OCI-LY1 (cell line): ENCODE data around the gene NCDN.
A peak's percentile ranks its signal among the peaks of the same experiment; 100 is the strongest.

Experiments
- H2AFZ ChIP-seq: fragments of 200-600 bp; sonication (generic), shearing (Covaris generic); 2 replicates; pipeline ENCODE4 v1.6.0; 2014; ENCODE audit warnings: antibody characterized with exemption, mild to moderate bottlenecking, low read length
- H3F3A ChIP-seq: fragments of 200-600 bp; sonication (generic), shearing (Covaris generic); 2 replicates; pipeline ENCODE4 v1.6.0; 2014; ENCODE audit warnings: mild to moderate bottlenecking, antibody characterized with exemption, low read length, moderate library complexity; ENCODE audit not compliant: insufficient read depth
- H3K27ac ChIP-seq: fragments of 200-600 bp; sonication (generic); 2 replicates; pipeline ENCODE4 v1.5.1; 2014; ENCODE audit warnings: low read length, mixed run types, mild to moderate bottlenecking, low read depth; ENCODE audit not compliant: poor library complexity, severe bottlenecking
- H3K27me3 ChIP-seq: fragments of 200-600 bp; sonication (generic); 2 replicates; pipeline ENCODE4 v1.6.0; 2014; ENCODE audit warnings: antibody characterized with exemption, mild to moderate bottlenecking, low read length, moderate library complexity; ENCODE audit not compliant: insufficient read depth
- H3K36me3 ChIP-seq: fragments of 200-600 bp; sonication (generic); 2 replicates; pipeline ENCODE4 v1.6.1; 2014; ENCODE audit warnings: mild to moderate bottlenecking, antibody characterized with exemption, low read length, moderate library complexity, mixed read lengths; ENCODE audit not compliant: insufficient read depth
- H3K4me1 ChIP-seq: fragments of 200-600 bp; sonication (generic); 2 replicates; pipeline ENCODE4 v1.5.1; 2014; ENCODE audit warnings: mild to moderate bottlenecking, low read length, moderate library complexity; ENCODE audit not compliant: insufficient read depth, severe bottlenecking
- H3K4me2 ChIP-seq: fragments of 200-600 bp; sonication (generic), shearing (Covaris generic); 2 replicates; pipeline ENCODE4 v1.6.1; 2014; ENCODE audit warnings: low read length
- H3K4me3 ChIP-seq: fragments of 200-600 bp; sonication (generic); 2 replicates; pipeline ENCODE4 v1.5.1; 2014; ENCODE audit warnings: low read length, low read depth, mild to moderate bottlenecking, mixed read lengths; ENCODE audit not compliant: poor library complexity, severe bottlenecking
- H3K79me2 ChIP-seq: fragments of 200-600 bp; shearing (Covaris generic); 2 replicates; pipeline ENCODE4 v1.6.1; 2016; ENCODE audit warnings: mixed run types, low read length, mixed read lengths; ENCODE audit not compliant: insufficient read depth
- H3K9ac ChIP-seq: fragments of 200-600 bp; sonication (generic), shearing (Covaris generic); 2 replicates; pipeline ENCODE4 v1.6.1; 2014; ENCODE audit warnings: mild to moderate bottlenecking, low read length, mixed read lengths
- H3K9me2 ChIP-seq: fragments of 200-600 bp; sonication (generic), shearing (Covaris generic); 2 replicates; pipeline ENCODE4 v1.6.1; 2014; ENCODE audit warnings: low read depth, mild to moderate bottlenecking, low read length, mixed read lengths
- H3K9me3 ChIP-seq: fragments of 200-600 bp; shearing (Covaris generic); 2 replicates; pipeline ENCODE4 v1.6.1; 2014; ENCODE audit warnings: low read length, mixed read lengths
- H4K20me1 ChIP-seq: fragments of 200-600 bp; sonication (generic), shearing (Covaris generic); 2 replicates; pipeline ENCODE4 v1.6.0; 2016; ENCODE audit warnings: mild to moderate bottlenecking, low read length; ENCODE audit not compliant: insufficient read depth
- CTCF ChIP-seq: fragments of 200-600 bp; sonication (generic), shearing (Covaris generic); IDR thresholded peaks from 2 replicates; pipeline ENCODE4 v1.5.1; 2017; ENCODE audit warnings: mild to moderate bottlenecking, antibody characterized with exemption, low read length, moderate library complexity, mixed read lengths
- EZH2 ChIP-seq: fragments of 200-600 bp; sonication (generic), shearing (Covaris generic); IDR thresholded peaks from 2 replicates; pipeline ENCODE4 v1.8.0; 2017; ENCODE audit warnings: borderline replicate concordance, mixed run types, mild to moderate bottlenecking, antibody characterized with exemption, low read length, moderate library complexity, mixed read lengths

NCDN gene

GRCh38 chr1:35573198-35574124 is 15.9 kb downstream of the NCDN start, which contains the start of gene TFAP2E:
TFAP2E (plus strand) TSS chr1:35573314; CDS start chr1:35573578, 264 bp downstream.
- Histone ChIP-seq H3F3A (no peaks in the 10 kb centered on the region), H3K9ac (no peak within 1 kb of the TSS), H3K36me3 (no peaks in the 10 kb centered on the region), H3K27ac (no peak within 1 kb of the TSS), H3K9me2 (no peaks in the 10 kb centered on the region), H4K20me1 (no peaks in the 10 kb centered on the region), H3K4me3 (peak within 1 kb of the TSS; percentile 43), H2AFZ (no peak within 1 kb of the TSS), H3K4me2 (peak within 1 kb of the TSS; percentile 50), H3K4me1 (peaks cover 16% of the 10 kb centered on the region), H3K9me3 (no peaks in the 10 kb centered on the region), H3K27me3 (no peaks in the 10 kb centered on the region; the same call in 1 of the 2 replicates), H3K79me2 (no peaks in the 10 kb centered on the region)
- TF ChIP-seq CTCF = no peak
- TF ChIP-seq EZH2 = no peak

GRCh38 chr1:35574125-35574654 is 16.6 kb downstream of the NCDN start:
- H3K9me3 ChIP-seq = no peaks in the 10 kb centered on the region
- no peaks in the 10 kb centered on the region for H3K36me3 ChIP-seq
- H3K9me2 ChIP-seq = no peaks in the 10 kb centered on the region
- no peak overlapping the region for H2AFZ ChIP-seq
- H3K27ac ChIP-seq = no peak overlapping the region
- no peaks in the 10 kb centered on the region for H3F3A ChIP-seq
- H3K9ac ChIP-seq = no peak overlapping the region
- peaks cover 17% of the 10 kb centered on the region for H3K4me1 ChIP-seq
- no peak for TF ChIP-seq CTCF
- no peak for TF ChIP-seq EZH2
- no peaks in the 10 kb centered on the region for H4K20me1 ChIP-seq
- H3K4me3 ChIP-seq = no peak overlapping the region
- H3K4me2 ChIP-seq = no peak overlapping the region
- H3K27me3 ChIP-seq = no peaks in the 10 kb centered on the region; the same call in 1 of the 2 replicates
- no peaks in the 10 kb centered on the region for H3K79me2 ChIP-seq

GRCh38 chr1:35574655-35575415 is 17.2 kb downstream of the NCDN start:
- H3K4me1 ChIP-seq = peaks cover 17% of the 10 kb centered on the region
- H3K9me2 ChIP-seq = no peaks in the 10 kb centered on the region
- H3K36me3 ChIP-seq = no peaks in the 10 kb centered on the region
- no peak overlapping the region for H3K9ac ChIP-seq
- TF ChIP-seq EZH2 = no peak
- H4K20me1 ChIP-seq = no peaks in the 10 kb centered on the region
- H3K9me3 ChIP-seq = no peaks in the 10 kb centered on the region
- no peaks in the 10 kb centered on the region; the same call in 1 of the 2 replicates for H3K27me3 ChIP-seq
- no peak overlapping the region for H3K4me2 ChIP-seq
- no peaks in the 10 kb centered on the region for H3K79me2 ChIP-seq
- no peaks in the 10 kb centered on the region for H3F3A ChIP-seq
- no peak overlapping the region for H3K27ac ChIP-seq
- H2AFZ ChIP-seq = no peak overlapping the region
- H3K4me3 ChIP-seq = no peak overlapping the region
